GM03348 (cell line): Measurements from ENCODE around the gene PSMB9.

Experiments
- DNase-seq: peaks from one replicate; pipeline ENCODE4 v3.0.0; 2012; ENCODE audit warnings: low spot score

The PSMB9 gene

DNA sequence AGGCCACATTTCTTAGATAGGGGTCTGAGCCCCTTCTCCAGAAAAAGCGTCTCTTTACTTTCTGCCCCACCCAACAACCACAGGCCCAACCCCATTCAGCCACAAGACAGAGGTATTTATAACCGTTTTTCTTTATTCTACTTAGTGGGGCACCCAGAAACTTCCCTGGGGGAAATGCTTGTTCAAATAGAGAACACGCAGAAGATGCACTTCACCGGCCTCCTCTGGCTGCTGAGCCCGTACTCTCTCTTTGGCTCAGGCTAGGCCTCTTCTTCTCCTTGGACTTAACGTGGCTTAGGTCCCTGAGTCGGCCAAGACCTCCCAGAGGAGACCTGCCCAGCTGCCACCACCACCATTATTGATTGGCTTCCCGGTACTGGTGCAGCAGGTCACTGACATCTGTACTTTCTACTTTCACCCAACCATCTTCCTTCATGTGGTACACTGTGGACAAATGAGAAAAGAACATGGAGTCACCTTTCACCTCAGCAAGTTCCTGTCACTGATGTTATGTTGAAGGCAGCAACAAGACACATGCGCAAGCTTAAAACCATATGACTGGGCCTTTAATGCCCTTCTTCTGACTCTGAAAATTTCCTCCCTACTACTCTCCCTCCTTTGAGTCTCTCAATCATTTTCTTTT, 13.3 kb upstream of the PSMB9 start:
- no peak for DNase-seq

DNA sequence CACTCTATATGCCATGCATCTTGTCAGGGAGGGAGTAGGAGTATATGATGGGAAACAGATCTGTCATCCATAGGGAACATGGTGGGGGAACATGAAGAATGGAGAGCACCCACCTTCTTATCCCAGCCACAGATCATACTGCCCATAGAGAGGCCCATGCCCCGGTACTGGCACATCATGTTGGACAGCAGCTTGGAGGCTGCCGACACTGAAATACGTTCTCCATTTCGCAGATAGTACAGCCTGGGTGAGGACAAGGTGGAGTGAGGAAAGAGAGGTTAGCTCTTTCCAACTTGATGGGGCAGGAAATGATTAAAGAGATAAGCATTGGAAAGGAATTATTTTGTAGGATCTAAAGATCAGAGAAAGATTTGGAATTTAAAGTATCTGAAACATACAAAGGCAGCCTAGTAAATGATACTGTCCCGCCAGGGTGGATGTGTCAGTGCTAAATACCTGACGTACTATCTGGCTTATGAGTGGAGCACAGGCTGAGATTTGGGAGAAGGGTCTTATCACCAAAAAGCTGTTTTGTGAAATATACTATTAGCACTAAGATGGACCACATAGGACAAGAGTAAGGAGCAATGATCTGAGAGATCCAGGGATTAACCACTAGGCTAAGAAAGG, 11.9 kb upstream of the PSMB9 start:
- no peak for DNase-seq

DNA sequence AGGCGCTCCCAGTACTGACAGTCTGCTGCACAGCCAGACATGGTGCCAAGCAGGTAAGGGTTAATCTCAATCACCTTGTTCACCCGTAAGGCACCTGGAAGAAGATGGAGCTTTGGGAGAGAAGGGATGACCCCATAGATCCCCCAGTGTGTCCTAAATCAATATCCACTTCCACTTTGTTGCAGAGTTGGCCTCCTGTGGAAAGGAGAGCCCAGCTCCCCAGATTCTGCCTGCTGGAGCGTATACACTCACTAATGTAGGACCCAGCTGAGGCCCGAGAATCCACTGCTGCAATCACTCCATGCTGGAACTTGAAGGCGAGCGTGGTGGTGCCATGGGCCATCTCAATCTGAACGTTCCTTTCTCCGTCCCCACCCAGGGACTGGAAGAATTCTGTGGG, 11.3 kb upstream of the PSMB9 start:
- DNase-seq: no peak

DNA sequence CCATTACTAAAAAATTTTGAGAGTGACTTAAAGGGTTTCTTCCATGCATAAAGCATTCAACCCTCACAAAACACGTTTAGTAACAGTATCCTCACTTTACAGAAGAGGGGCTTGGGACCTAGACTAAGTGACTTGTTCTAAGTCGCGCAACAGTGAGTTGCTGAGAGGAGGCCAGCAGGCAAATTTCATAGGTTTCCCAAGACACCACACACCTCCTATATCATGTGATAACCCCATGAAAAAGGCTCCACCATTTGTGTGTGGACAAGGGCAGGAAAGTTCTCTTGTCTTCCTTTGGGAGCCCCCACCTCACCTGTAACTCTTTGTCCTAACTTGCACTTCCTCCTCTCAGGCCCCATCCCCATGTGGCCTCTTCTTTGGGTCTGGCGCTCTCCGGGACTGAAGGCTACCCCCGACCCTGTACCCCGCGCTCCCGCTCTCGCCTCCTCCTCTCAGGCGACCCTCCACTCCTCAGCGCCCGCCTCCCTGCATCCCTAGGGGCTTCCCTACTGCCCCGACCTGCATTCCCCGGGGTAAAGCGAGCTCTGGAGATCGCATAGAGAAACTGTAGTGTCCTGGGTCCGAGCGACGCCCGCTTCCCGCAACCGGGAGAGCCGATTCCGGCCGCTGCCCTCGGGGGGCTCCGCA, 10.5 kb upstream of the PSMB9 start:
- peak; percentile 14 for DNase-seq

DNA sequence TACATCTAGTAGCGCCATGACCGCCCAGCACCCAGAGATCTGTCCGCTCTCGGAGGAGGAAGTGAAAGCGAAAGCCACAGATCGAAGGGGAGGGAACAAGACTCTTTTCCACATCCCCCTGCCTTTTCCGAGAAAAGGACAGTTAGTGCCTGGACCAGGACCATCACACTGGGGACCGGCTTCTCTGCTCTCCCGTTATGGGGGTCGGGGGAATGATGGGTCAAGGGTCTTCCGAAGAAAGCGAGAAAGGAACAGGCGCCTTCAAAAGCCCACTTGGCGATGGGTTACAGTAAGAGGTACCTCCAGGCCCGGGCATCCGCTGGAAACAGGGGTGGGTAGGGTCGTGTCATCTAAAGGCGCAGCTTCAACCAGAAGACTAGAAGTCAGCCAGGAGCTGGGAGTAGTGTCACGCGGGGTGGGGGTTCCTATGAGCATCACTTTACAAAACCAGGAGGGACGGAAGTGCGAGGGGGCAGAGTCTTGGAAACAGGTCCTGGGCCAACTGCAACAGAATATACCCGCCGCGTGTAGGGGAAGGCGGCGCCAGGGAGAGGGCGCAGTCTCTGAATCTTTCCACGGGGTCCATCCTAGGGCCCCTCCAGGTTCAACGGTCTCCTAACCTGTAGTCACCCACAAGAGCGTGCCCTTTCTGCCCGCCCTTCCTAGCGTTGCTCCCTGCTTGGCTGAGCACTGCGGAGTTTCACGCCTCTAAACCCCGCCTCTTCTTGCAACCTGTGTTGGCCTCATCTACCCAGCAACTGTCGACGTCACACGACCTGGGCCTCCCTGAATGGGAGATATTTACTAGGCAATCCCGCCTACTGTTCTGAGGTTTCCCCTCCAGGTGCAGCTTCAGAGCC, 9.8 kb upstream of the PSMB9 start, which contains the start of gene PSMB8:
TSS of gene PSMB8 (minus strand) at position 69 of the 860 bp plus-strand sequence. CDS start at position 18, 51 bp downstream.
- peak; percentile 94 for DNase-seq

DNA sequence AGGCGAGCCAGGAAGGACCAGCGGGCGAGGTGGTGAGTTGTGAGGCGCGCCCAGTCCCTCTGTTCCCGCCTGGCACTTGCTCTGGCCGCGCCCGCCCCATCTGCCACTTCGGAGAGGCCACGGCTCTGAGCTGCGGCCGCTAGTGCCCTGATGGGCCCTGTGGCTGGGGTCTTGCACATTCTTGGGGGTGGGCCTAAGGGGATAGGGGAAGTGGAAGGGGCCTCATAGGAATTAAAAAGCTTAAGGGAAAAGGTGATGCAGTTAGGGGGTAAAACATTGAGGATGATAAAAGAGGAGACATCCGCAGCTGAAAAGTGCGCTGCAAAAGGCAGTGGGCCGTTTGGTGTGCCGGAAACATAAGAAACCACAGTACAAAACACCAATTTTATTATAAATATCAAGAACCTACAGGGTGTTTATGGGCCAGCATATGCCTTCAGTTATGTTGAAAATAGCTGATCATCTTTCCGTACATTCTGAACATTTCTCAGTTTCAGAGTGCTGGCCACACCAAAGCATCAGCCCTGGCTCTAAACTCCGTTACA, 9.1 kb upstream of the PSMB9 start:
- no peak for DNase-seq

DNA sequence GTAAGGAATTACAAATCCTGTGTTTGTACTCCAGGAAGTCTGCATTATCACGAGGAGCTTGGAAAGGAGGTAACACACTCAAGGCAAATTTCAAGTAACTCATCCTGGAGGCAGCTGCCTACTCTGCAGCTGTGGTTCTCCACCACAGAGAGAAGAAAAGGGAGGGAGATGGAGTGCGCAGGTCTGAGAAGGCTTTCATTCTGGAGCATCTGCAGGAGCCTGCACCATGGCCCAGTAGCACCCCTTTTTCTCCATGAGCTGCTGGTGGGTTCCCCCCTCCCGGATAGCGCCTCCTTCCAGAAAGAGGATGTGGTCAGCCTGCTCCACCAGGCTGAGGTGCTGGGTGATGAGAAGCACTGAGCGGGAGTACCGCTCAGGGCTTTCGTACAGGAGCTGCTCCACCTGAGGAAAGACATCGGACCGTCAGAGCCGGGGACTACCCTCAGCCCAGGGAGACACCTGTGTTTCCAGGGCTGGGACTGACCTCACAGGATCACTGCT, 8.6 kb upstream of the PSMB9 start:
- DNase-seq: no peak

DNA sequence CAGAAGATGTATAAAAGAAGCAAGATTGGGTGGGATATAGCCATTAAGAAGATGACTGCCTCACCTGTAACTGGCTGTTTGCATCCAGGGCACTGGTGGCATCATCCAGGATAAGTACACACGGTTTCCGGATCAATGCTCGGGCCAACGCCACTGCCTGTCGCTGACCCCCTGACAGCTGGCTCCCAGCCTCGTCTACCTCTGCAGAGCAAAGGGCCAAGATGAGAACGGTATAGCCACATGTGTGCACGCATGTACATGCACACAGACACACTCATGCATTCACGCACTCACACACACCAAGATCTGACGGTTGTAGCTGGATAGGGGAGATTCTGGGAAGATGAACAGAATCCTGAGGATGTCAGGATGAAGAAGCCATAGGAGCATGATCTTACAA, 7.0 kb upstream of the PSMB9 start:
- DNase-seq: no peak

DNA sequence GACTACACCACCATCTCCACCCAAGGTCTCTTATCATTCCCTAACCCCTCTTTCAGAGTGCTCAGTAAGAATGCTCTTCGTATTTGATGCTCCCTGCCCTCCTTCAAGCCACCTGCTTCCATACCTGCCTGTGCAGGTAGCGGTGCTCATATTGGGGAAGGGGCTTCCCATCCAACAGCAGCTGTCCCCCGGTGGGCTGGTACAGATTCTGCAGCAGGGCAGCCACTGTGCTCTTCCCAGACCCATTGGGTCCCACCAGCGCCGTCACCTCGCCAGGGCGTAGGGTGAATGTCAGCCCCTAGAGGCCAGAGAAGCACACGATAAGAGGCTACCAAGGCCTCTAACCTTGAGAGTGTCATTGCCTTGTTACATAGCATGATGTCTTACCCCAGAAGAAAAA, 6.2 kb upstream of the PSMB9 start:
- no peak for DNase-seq

DNA sequence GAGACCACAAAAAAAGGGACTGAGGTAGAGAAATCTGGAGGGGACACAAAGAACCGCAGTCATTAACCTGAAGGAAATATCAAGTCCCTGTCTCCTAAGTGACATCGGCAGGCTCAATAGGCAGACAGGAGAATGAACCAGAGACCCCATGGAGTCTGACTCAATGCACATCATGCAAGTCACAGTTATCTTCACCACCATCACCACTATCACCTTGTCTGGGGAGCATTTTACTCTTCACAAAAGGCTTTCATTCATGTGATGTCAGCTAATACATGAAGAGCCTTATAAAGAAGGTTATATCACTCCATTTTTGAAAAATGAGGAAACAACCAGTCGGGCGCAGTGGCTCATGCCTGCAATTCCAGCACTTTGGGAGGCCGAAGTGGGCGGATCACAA, 4.9 kb upstream of the PSMB9 start:
- DNase-seq: no peak

DNA sequence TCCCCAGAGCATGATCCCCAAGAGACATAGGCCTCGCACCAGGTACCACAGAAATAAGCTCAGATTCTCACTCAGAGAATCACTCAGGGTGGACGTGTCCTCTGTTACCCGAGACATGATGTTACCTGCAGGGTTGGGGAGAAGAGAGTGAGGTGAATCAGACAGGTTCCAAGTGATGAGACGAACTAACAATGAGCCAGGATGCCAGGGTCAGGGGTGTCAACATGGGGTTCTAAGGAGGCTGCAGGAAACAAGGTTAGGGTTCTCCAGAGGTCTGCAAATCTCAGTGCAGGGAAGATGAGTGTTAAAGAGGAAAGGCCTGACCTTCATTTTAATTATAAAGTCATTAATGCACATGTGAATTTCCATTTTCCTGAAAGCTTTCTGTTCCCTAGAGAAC, 3.0 kb upstream of the PSMB9 start:
- no peak for DNase-seq

DNA sequence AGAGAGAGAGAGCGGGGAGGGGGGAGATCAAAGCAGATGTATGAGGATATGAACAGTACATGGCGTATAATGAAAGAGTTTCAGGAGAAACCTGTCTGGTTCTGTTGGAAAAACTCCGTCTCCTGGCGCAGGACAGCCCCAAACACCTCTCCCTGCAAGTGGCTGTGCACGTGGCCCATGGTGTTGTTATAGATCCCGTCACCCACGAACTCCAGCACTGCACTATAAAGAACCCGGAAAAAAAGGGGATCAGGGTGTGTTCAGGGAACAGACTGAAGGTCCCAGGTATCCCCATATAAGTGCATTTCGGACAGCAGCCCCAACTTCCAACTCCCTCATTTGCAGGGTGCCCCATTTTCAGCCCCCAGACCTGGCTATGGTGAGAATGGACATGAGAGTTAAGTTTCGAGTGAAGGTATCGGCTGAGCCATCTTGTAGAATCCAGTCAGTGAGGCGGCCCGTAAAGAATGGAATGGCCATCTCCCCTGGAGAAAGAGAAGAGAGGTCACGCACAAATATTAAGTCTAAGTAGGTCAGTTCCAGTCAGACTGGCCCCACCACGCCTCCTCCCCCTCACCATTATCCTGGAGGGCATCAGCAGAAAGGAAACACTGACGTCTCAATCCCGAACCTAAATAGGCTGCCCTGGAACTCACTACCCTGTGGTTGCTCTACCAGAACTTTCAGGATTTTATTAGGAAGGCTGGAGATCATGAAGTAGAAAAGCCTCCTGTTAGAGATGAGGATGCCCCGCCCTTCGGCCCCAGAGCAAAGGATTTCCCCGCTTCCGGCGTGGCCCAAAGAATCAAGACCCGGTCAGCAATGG, 1.8 kb upstream of the PSMB9 start:
- peak; percentile 68 for DNase-seq

DNA sequence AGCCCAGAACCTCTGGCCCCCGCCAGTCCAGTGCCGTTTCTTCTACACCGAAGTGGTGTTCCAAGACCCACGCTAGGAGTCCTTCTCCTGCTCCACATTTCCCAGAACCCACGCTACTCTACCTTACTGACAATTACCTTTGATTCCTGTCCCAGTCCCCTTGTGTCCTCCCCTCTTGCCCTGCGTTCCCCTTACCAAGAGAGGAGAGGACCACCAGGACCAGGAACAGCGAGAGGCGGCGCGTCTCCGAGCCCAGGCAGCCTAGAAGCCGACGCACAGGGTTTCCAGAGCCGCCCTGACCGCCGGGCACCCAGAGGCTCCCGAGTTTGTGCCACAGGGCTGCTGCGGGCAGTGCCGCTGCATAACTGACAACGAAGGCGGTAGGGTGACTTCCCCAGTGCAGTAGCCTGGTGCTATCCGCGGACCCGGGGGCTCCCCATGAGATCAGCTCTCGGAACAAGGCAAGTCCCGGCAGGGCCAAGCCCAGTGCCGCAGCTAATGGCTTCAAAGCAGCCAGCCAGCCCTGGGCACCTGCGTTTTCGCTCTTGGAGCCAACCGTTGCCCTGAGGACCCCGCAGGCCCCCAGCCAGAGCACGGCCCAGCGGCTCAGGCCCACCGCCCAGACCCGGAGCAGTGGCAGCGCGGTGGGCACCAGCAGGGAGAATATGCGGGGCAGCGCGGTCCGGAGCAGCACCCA, 1.0 kb upstream of the PSMB9 start:
- DNase-seq: peak; percentile 55

DNA sequence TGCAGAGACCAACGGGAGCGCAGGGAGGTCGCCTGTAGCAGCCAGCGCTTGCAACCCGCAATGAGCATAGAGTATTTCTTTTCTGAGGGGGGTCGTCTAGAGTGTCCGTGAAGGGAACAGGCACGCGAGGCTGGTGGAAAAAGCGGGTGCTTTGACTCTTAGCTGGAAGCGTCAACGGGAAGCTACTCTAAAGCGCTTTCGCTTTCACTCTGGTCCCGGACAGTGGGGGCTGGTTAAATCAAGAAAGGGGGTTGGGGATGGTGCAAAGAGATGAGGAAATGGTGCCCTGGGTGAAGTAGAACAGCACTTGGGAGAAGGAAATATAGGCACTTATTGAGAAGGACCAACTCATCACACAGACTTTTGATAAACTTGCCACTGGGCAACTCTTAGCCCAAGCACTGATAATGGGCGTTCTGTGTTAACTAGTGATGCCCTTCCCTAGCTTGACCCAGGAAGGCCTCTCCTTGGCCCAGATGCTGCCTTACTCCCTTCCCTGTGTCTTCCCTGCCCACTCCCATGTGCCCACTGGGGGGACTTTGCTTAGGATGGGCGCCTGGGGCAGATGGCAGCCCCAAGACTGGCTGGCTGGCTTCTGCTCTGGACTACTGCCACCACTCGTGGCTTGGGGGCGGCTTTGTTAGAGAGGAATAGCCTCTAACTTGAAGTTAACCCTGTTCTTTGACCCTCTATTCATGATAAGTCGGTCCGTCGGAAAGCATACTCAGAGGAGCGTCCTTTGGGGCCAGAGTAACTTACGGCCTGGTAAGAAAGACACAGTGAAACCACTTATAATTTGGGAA, 585 bp downstream of the PSMB9 start:
- peak; percentile 60 for DNase-seq

DNA sequence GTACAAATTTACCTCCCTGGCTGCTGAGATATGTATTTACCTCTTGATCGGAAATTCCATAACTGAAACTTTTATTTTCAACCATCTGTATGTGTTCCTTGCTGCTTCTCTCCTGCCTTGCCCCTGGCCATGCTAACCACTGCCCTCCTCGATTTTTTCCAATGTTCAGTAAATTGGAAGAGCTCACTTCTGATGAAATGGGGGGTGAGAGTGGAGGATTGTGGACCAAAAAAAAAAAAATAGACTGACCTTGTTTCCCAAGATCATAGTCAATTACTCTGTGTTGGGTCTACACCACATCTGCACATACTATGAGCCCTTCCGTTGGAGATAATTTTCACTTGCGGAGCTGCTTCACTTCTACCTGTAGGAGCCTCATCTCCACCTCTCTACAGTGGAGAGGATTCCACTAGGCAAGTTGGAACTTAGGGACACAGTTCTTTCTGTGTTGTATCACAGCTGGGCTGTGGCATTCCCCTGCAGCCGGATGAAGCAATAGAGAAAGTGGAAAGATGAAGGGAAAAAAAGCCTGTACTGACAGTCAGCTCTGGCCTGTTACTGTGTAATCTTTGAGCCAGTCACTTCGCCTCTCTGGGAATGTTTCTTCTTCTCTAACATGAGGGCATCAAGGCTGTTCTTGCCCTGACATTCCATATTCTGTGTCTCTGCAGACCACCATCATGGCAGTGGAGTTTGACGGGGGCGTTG, 1.6 kb downstream of the PSMB9 start:
- no peak for DNase-seq

DNA sequence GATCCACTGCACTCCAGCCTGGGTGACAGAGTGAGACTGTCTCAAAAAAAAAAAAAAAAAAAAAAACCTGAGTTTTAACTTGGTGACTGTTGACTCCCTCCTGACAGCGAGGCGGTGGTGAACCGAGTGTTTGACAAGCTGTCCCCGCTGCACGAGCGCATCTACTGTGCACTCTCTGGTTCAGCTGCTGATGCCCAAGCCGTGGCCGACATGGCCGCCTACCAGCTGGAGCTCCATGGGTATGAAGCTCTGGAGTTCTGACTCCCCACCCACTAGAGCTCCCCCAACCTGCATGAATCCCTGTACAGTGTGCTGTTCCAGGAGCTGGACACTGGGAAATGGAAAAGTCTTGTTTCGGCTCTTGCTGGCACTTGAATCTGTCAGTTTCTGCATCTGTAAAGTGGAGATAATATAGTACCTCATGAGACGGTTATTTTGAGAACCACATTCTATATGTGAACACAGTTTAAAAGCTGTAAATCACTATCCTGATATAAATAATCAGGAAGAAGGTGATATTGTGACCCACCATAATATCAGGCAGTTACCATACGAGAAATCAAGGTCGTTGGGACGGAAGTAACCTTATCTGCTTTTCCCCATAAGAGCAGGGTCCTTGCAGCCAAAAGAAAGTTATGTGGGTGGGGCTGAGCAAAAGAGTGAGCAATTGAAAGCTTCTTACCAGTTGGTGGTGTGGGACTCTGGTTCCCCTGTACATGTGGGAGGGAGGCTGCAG, 3.3 kb downstream of the PSMB9 start:
- no peak for DNase-seq

DNA sequence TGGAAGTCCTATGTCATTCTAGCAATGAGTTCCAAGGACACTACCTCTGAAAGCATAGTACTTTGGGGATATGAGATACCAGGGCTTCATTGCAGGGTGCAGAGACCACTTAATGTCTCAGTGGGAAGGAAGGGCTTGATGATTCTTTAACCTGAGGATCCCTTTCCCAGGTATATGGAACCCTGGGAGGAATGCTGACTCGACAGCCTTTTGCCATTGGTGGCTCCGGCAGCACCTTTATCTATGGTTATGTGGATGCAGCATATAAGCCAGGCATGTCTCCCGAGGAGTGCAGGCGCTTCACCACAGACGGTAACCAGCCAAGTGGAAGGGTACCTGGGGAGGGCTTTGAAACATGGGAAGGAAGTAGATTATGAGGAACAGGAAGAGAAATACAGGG, 4.2 kb downstream of the PSMB9 start:
- no peak for DNase-seq

DNA sequence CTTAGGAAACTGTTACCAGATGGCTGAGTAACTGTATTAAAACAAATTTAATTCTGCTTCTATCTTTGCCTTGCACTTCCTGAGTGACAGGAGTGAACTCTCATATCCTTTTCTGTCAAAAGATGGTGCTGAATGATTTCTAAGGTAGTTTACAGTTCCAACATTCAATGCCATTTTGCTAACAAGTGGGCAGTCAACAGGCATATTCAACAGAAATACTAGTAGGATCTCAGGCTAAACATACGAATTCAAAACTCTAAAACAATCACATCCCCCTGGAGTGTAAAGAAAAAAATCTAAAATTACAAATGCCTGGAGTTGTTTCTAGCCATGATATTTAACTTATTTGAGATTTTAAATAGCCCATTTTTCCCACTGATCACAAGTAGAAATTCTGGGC, 6.7 kb downstream of the PSMB9 start:
- no peak for DNase-seq
